SJCRH30 (cell line): ENCODE data around the gene PRR20E. TPM values are rescaled to one million over a fixed set of nuclear protein-coding genes. Genes with fewer than 3 reads are reported as not detected.
"Not testable (repeated sequence)": the region's sequence is repeated elsewhere in the genome, so short reads cannot be mapped to it uniquely, and the experiment has no call there.

Experiments
- DNase-seq, 2 experiments: peaks; one replicate each; pipeline ENCODE4 v3.0.0-alpha.2; 2015 to 2020
- H3K27ac ChIP-seq: fragments of 250-450 bp; sonication (Bioruptor Pico); 2 replicates; pipeline ENCODE4 v1.5.1; 2020; ENCODE audit warnings: mild to moderate bottlenecking, moderate library complexity
- H3K27me3 ChIP-seq: fragments of 250-450 bp; sonication (Bioruptor Pico); 2 replicates; pipeline ENCODE4 v1.5.1; 2020; ENCODE audit warnings: mild to moderate bottlenecking, moderate library complexity
- H3K36me3 ChIP-seq: fragments of 250-450 bp; sonication (Bioruptor Pico); 2 replicates; pipeline ENCODE4 v1.5.1; 2020; ENCODE audit warnings: mild to moderate bottlenecking, moderate library complexity
- H3K4me1 ChIP-seq: fragments of 250-450 bp; sonication (Bioruptor Pico); 2 replicates; pipeline ENCODE4 v1.5.1; 2020; ENCODE audit warnings: mild to moderate bottlenecking, moderate library complexity
- H3K4me3 ChIP-seq: fragments of 250-450 bp; sonication (Bioruptor Pico); 2 replicates; pipeline ENCODE4 v1.5.1; 2020; ENCODE audit warnings: mild to moderate bottlenecking, moderate library complexity
- H3K9me3 ChIP-seq: fragments of 250-450 bp; sonication (Bioruptor Pico); replicated peaks from 2 replicates; pipeline ENCODE4 v1.5.1; 2020; ENCODE audit warnings: mild to moderate bottlenecking, moderate library complexity
- total RNA-seq: library from RNA; depleted of rRNA; stranded (reverse); fragments of >200 nt; shearing (Covaris generic); gene quantifications from 2 replicates; pipeline ENCODE4 v1.2.3, GENCODE V29; 2014; rRNA removed

Gene PRR20E
- not detected in 2 replicates for total RNA-seq

- H3K36me3 ChIP-seq, H3K27ac ChIP-seq, H3K9me3 ChIP-seq, H3K4me1 ChIP-seq, DNase-seq, H3K27me3 ChIP-seq, H3K4me3 ChIP-seq: not testable (repeated sequence)
Observed at GRCh38 chr13:57166897-57167296, at the start of gene PRR20E. PRR20E (plus strand) TSS chr13:57167197; CDS start chr13:57167584, 387 bp downstream.

- no peak overlapping the region for H3K27ac ChIP-seq
- no peaks in the 10 kb centered on the region for H3K9me3 ChIP-seq
- peak in 1 of 2 experiments; percentile 13 for DNase-seq
- no peaks in the 10 kb centered on the region for H3K4me1 ChIP-seq
- no peaks in the 10 kb centered on the region for H3K27me3 ChIP-seq
- no peak overlapping the region for H3K4me3 ChIP-seq
- H3K36me3 ChIP-seq = no peaks in the 10 kb centered on the region
Observed at GRCh38 chr13:57123681-57124080, 43.3 kb upstream of the PRR20E start.

- no peaks in the 10 kb centered on the region for H3K27me3 ChIP-seq
- no peaks in the 10 kb centered on the region for H3K9me3 ChIP-seq
- no peak overlapping the region for H3K4me3 ChIP-seq
- H3K4me1 ChIP-seq = no peaks in the 10 kb centered on the region
- H3K27ac ChIP-seq = no peak overlapping the region
- DNase-seq = peak in 1 of 2 experiments; percentile 21
- H3K36me3 ChIP-seq = no peaks in the 10 kb centered on the region
Observed at GRCh38 chr13:57128909-57129308, 38.1 kb upstream of the PRR20E start.

- no peaks in the 10 kb centered on the region for H3K36me3 ChIP-seq
- DNase-seq = no peak
- H3K9me3 ChIP-seq = no peaks in the 10 kb centered on the region
Observed at GRCh38 chr13:57136093-57136492, 30.9 kb upstream of the PRR20E start.

GRCh38 chr13:57137585-57137984, 29.4 kb upstream of the PRR20E start:
- Histone ChIP-seq H3K4me3 (no peak overlapping the region), H3K9me3 (no peaks in the 10 kb centered on the region), H3K4me1 (no peaks in the 10 kb centered on the region), H3K36me3 (no peaks in the 10 kb centered on the region), H3K27me3 (no peaks in the 10 kb centered on the region), H3K27ac (no peak overlapping the region)
- no peak for DNase-seq

More at GRCh38 chr13:57136093-57136492, 30.9 kb upstream of the PRR20E start:
- Histone ChIP-seq H3K4me1 (no peaks in the 10 kb centered on the region), H3K4me3 (no peak overlapping the region), H3K27me3 (no peaks in the 10 kb centered on the region), H3K27ac (no peak overlapping the region)

- H3K4me3 ChIP-seq = no peak overlapping the region
Observed at GRCh38 chr13:57138988-57139387, 28.0 kb upstream of the PRR20E start.

GRCh38 chr13:57139781-57140180, 27.2 kb upstream of the PRR20E start:
- H3K4me3 ChIP-seq, H3K36me3 ChIP-seq, H3K27ac ChIP-seq, H3K4me1 ChIP-seq, H3K27me3 ChIP-seq, H3K9me3 ChIP-seq, DNase-seq: not testable (repeated sequence)

More at GRCh38 chr13:57138988-57139387, 28.0 kb upstream of the PRR20E start:
- Histone ChIP-seq H3K9me3 (no peaks in the 10 kb centered on the region), H3K4me1 (no peaks in the 10 kb centered on the region), H3K27me3 (no peaks in the 10 kb centered on the region), H3K36me3 (no peaks in the 10 kb centered on the region), H3K27ac (no peak overlapping the region)
- DNase-seq = no peak

- not testable (repeated sequence) for H3K36me3 ChIP-seq, H3K9me3 ChIP-seq, H3K27me3 ChIP-seq, H3K4me3 ChIP-seq, H3K27ac ChIP-seq, DNase-seq, H3K4me1 ChIP-seq
Observed at GRCh38 chr13:57140235-57140968, 26.6 kb upstream of the PRR20E start, which contains the start of gene PRR20A. PRR20A (plus strand) TSS chr13:57140918; CDS start chr13:57141305, 387 bp downstream.

GRCh38 chr13:57147188-57147587, 19.8 kb upstream of the PRR20E start, which contains the start of gene PRR20B:
PRR20B (plus strand) TSS chr13:57147488; CDS start chr13:57147875, 387 bp downstream.
- H3K36me3 ChIP-seq, H3K9me3 ChIP-seq, H3K27me3 ChIP-seq, H3K4me1 ChIP-seq, H3K4me3 ChIP-seq, H3K27ac ChIP-seq, DNase-seq: not testable (repeated sequence)

GRCh38 chr13:57148106-57148505, 18.9 kb upstream of the PRR20E start:
- not testable (repeated sequence) for H3K4me3 ChIP-seq, H3K27ac ChIP-seq, H3K36me3 ChIP-seq, H3K27me3 ChIP-seq, DNase-seq, H3K4me1 ChIP-seq, H3K9me3 ChIP-seq

- not testable (repeated sequence) for H3K9me3 ChIP-seq, DNase-seq, H3K4me1 ChIP-seq, H3K27ac ChIP-seq, H3K4me3 ChIP-seq, H3K27me3 ChIP-seq, H3K36me3 ChIP-seq
Observed at GRCh38 chr13:57153761-57154160, 13.2 kb upstream of the PRR20E start, which contains the start of gene PRR20C. PRR20C (plus strand) TSS chr13:57154061; CDS start chr13:57154448, 387 bp downstream.

GRCh38 chr13:57160332-57160731, 6.7 kb upstream of the PRR20E start, which contains the start of gene PRR20D:
PRR20D (plus strand) TSS chr13:57160632; CDS start chr13:57161019, 387 bp downstream.
- H3K9me3 ChIP-seq, DNase-seq, H3K27me3 ChIP-seq, H3K4me1 ChIP-seq, H3K4me3 ChIP-seq, H3K27ac ChIP-seq, H3K36me3 ChIP-seq: not testable (repeated sequence)

GRCh38 chr13:57191667-57192066, 24.7 kb downstream of the PRR20E start:
- no peaks in the 10 kb centered on the region for H3K9me3 ChIP-seq
- no peak overlapping the region for H3K27ac ChIP-seq
- no peak overlapping the region for H3K4me3 ChIP-seq
- H3K36me3 ChIP-seq = no peaks in the 10 kb centered on the region
- peaks cover 4% of the 10 kb centered on the region; the same call in 1 of the 2 replicates for H3K4me1 ChIP-seq
- no peaks in the 10 kb centered on the region for H3K27me3 ChIP-seq
- no peak for DNase-seq

- H3K9me3 ChIP-seq = no peaks in the 10 kb centered on the region
- H3K4me1 ChIP-seq = no peaks in the 10 kb centered on the region
- no peak overlapping the region for H3K4me3 ChIP-seq
- H3K27ac ChIP-seq = no peak overlapping the region
- H3K27me3 ChIP-seq = no peaks in the 10 kb centered on the region
- H3K36me3 ChIP-seq = no peaks in the 10 kb centered on the region
- peak in 1 of 2 experiments; percentile 55 for DNase-seq
Observed at GRCh38 chr13:57212989-57213388, 46.0 kb downstream of the PRR20E start.
